ENCODE results near the gene RABGAP1L.

RABGAP1L gene

DNA sequence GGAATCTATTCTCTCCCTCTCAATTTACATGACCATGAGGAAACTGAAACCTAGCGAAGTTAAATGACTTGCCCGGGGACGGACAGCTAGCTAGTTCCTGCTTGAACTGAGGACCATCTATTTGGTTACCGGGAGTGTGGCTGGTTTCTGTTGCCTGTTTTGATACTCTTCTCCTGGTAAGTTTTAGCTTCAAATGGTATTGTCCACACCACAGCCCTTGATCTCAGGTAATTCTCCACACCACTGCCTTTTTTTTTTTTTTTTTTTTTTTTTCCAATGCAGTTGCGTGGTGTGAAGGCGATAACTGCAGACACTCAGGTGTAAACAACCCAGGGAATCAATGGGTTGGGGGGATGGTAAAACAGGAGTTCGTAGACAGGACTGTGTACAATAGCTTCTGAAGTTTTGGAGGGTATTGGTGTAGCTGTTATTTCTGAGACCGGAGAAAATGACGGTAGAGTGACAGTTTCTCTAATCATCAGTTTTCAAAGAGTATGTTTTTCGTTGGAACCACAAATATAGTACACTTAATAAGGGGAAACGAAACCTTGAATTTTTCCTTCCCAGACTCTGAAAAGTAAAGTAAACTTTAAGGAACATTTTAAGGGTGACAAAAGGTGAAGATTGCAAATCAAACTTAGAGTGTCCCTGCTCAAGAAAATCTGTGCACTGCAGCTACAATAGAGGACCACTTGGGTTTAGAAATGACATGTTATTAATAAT is 715.2 kb downstream of the RABGAP1L start:
- peak overlapping the region; percentile 60 for H3K4me3 ChIP-seq (replicated peaks; ENCODE audit: low read depth, low read length)
- TF ChIP-seq, protein P1, sequence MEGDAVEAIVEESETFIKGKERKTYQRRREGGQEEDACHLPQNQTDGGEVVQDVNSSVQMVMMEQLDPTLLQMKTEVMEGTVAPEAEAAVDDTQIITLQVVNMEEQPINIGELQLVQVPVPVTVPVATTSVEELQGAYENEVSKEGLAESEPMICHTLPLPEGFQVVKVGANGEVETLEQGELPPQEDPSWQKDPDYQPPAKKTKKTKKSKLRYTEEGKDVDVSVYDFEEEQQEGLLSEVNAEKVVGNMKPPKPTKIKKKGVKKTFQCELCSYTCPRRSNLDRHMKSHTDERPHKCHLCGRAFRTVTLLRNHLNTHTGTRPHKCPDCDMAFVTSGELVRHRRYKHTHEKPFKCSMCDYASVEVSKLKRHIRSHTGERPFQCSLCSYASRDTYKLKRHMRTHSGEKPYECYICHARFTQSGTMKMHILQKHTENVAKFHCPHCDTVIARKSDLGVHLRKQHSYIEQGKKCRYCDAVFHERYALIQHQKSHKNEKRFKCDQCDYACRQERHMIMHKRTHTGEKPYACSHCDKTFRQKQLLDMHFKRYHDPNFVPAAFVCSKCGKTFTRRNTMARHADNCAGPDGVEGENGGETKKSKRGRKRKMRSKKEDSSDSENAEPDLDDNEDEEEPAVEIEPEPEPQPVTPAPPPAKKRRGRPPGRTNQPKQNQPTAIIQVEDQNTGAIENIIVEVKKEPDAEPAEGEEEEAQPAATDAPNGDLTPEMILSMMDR (IDR thresholded peaks at IDR 0.05; ENCODE audit: insufficient read depth, low read length, poor library complexity, severe bottlenecking): no peak
- no peaks in the 10 kb centered on the region for H3K36me3 ChIP-seq (ENCODE audit: control insufficient read depth, insufficient read depth, low read length)
- H3K27me3 ChIP-seq (replicated peaks; ENCODE audit: control insufficient read depth, insufficient read depth, low read length): no peaks in the 10 kb centered on the region
- peak; percentile 32 for DNase-seq (ENCODE audit: extremely low read depth, insufficient read length)

DNA sequence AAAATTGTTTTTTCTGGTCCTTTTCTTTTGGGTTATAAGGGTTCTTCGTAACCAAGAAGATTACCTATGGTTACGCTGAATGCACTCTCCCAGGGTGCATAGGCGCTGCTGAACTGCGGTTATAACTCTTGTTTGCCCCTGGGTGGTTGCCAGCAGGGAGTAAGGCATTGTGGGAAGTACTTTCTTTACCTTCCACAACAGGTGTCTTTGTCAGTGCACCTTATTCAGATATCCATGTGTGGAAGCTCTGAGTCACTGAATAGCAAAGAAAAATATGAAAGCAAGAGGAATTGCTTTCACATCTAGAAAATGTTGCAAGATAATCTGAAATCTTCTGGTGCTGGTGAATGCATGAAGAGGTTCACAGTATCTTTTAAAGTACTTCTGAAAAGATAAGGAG is 716.0 kb downstream of the RABGAP1L start:
- Histone ChIP-seq H3K36me3 (ENCODE audit: control insufficient read depth, insufficient read depth, low read length) (no peaks in the 10 kb centered on the region), H3K27me3 (replicated peaks; ENCODE audit: control insufficient read depth, insufficient read depth, low read length) (no peaks in the 10 kb centered on the region), H3K4me3 (replicated peaks; ENCODE audit: low read depth, low read length) (peak overlapping the region; percentile 36)
- TF ChIP-seq, protein P1 (IDR thresholded peaks at IDR 0.05; ENCODE audit: insufficient read depth, low read length, poor library complexity, severe bottlenecking): no peak
- DNase-seq (ENCODE audit: extremely low read depth, insufficient read length): no peak

GRCh38 chr1:174877208-174877673 is 717.9 kb downstream of the RABGAP1L start:
- no peak for DNase-seq (ENCODE audit: extremely low read depth, insufficient read length)
- no peak overlapping the region for H3K4me3 ChIP-seq (replicated peaks; ENCODE audit: low read depth, low read length)
- TF ChIP-seq, protein P1 (IDR thresholded peaks at IDR 0.05; ENCODE audit: insufficient read depth, low read length, poor library complexity, severe bottlenecking): no peak

DNA sequence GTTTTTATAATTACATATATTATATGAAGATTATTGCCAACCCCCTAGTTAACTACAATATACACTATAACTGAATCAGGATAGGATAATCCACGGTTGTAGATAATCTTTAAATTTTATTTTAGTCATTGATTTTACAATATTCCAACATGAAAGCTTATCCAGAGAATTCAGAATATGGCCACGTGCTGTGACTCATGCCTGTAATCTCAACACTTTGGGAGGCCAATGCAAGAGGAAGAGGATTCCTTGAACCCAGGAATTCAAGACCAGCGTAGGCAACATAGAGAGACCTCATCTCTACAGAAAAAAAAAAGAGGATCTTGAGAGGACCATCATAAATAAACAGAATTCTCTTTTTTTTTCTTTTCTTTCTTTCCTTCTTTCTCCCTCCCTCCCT is 720.9 kb downstream of the RABGAP1L start:
- Histone ChIP-seq H3K36me3 (ENCODE audit: control insufficient read depth, insufficient read depth, low read length) (no peaks in the 10 kb centered on the region), H3K27me3 (replicated peaks; ENCODE audit: control insufficient read depth, insufficient read depth, low read length) (no peaks in the 10 kb centered on the region), H3K4me3 (replicated peaks; ENCODE audit: low read depth, low read length) (no peak overlapping the region)
- no peak for DNase-seq (ENCODE audit: extremely low read depth, insufficient read length)
- TF ChIP-seq, protein P1 (IDR thresholded peaks at IDR 0.05; ENCODE audit: insufficient read depth, low read length, poor library complexity, severe bottlenecking): no peak

More at GRCh38 chr1:174877208-174877673, 717.9 kb downstream of the RABGAP1L start:
- Histone ChIP-seq H3K27me3 (replicated peaks; ENCODE audit: control insufficient read depth, insufficient read depth, low read length) (no peaks in the 10 kb centered on the region), H3K36me3 (ENCODE audit: control insufficient read depth, insufficient read depth, low read length) (no peaks in the 10 kb centered on the region)

- Histone ChIP-seq H3K36me3 (ENCODE audit: control insufficient read depth, insufficient read depth, low read length) (no peaks in the 10 kb centered on the region), H3K4me3 (replicated peaks; ENCODE audit: low read depth, low read length) (no peak overlapping the region), H3K27me3 (replicated peaks; ENCODE audit: control insufficient read depth, insufficient read depth, low read length) (no peaks in the 10 kb centered on the region)
- no peak for DNase-seq (ENCODE audit: extremely low read depth, insufficient read length)
- TF ChIP-seq, protein P1 (IDR thresholded peaks at IDR 0.05; ENCODE audit: insufficient read depth, low read length, poor library complexity, severe bottlenecking): no peak
These were observed 724.1 kb downstream of the RABGAP1L start for GRCh38 chr1:174883409-174883808.

Measured in GM06990 (cell line).